Prostate gland (tissue), 2 donors: Measurements from ENCODE around the gene TMEM271.

Experiments used
- CTCF ChIP-seq, 4 experiments: fragments of 200-600 bp in 2 of 4; fragments of 450-650 bp in 2 of 4; sonication (generic) in 2 of 4; IDR thresholded peaks; 1 replicate in 3 of 4; 2 replicates in 1 of 4; pipeline ENCODE4 v1.5.1; 2016 to 2019; ENCODE audit warnings: antibody characterized with exemption in 4 of 4, mild to moderate bottlenecking in 2 of 4, moderate library complexity in 2 of 4
- POLR2AphosphoS5 ChIP-seq: sonication (generic); formaldehyde crosslinking; IDR thresholded peaks from one replicate; pipeline ENCODE4 v1.6.1; 2017; ENCODE audit warnings: antibody characterized with exemption

GRCh38 chr4:612052-612748, 36.1 kb upstream of the TMEM271 start:
- TF ChIP-seq POLR2AphosphoS5: no peak
- no peak for TF ChIP-seq CTCF (IDR thresholded peaks at IDR 0.05)
